Measurements from ENCODE around the gene SLC13A5. TPM values are rescaled to one million over a fixed set of nuclear protein-coding genes. Genes with fewer than 3 reads are reported as not detected.
"Not testable (repeated sequence)": the region's sequence is repeated elsewhere in the genome, so short reads cannot be mapped to it uniquely, and the experiment has no call there.

Gene SLC13A5
- total RNA-seq, 1 donor from 2014 or later = not detected

DNA sequence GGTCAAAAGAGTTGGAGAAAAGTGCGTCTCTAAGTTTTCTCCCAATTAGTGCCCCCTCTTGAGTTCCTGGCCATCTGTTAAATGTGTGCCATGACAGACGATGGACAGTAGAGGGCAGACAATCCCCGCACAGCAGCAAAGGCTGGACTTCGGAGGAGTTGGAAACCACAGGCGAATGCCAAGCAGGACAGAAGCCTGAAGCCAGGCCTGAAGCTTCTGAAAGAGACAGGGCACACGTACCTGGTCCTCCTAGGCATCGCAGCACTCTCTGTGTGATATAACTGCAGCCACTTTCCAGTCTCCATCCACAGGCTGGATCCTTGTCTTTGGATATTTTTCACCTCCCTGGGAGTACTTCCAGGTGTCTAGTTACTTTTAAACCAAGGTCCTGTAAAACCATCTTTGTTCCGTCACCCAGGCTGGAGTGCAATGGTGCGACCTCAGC lies 47.1 kb downstream of the SLC13A5 start:
- Histone ChIP-seq H3K9me3 (replicated peaks) (no peaks in the 10 kb centered on the region), H3K4me3 (no peak overlapping the region), H3K27me3 (ENCODE audit: low read depth) (peaks cover 52% of the 10 kb centered on the region), H3K27ac (replicated peaks) (no peak overlapping the region), H3K4me1 (peaks cover 7% of the 10 kb centered on the region), H3K36me3 (no peaks in the 10 kb centered on the region)
- DNase-seq = peak; percentile 60
- intact Hi-C loops (cut with micrococcal nuclease) = no loop called here
- TF ChIP-seq, protein P1, sequence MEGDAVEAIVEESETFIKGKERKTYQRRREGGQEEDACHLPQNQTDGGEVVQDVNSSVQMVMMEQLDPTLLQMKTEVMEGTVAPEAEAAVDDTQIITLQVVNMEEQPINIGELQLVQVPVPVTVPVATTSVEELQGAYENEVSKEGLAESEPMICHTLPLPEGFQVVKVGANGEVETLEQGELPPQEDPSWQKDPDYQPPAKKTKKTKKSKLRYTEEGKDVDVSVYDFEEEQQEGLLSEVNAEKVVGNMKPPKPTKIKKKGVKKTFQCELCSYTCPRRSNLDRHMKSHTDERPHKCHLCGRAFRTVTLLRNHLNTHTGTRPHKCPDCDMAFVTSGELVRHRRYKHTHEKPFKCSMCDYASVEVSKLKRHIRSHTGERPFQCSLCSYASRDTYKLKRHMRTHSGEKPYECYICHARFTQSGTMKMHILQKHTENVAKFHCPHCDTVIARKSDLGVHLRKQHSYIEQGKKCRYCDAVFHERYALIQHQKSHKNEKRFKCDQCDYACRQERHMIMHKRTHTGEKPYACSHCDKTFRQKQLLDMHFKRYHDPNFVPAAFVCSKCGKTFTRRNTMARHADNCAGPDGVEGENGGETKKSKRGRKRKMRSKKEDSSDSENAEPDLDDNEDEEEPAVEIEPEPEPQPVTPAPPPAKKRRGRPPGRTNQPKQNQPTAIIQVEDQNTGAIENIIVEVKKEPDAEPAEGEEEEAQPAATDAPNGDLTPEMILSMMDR (IDR thresholded peaks at IDR 0.05; ENCODE audit: borderline replicate concordance) = peak; percentile 95

- H3K9me3 ChIP-seq (replicated peaks); H3K4me3 ChIP-seq; intact Hi-C loops (cut with micrococcal nuclease); H3K36me3 ChIP-seq; H3K27ac ChIP-seq (replicated peaks); DNase-seq; H3K4me1 ChIP-seq: not testable (repeated sequence)
- H3K27me3 ChIP-seq (ENCODE audit: low read depth) = peaks cover 50% of the 10 kb centered on the region
These were observed 50.0 kb downstream of the SLC13A5 start for GRCh38 chr17:6663200-6663599.

- TF ChIP-seq, protein P1 (IDR thresholded peaks at IDR 0.05; ENCODE audit: borderline replicate concordance) = no peak
- no peaks in the 10 kb centered on the region for H3K36me3 ChIP-seq
- H3K4me1 ChIP-seq = peaks cover 7% of the 10 kb centered on the region
- intact Hi-C loops (cut with micrococcal nuclease) = no loop called here
- H3K27ac ChIP-seq (replicated peaks) = no peak overlapping the region
- no peak for DNase-seq
- peaks cover 57% of the 10 kb centered on the region for H3K27me3 ChIP-seq (ENCODE audit: low read depth)
- no peaks in the 10 kb centered on the region for H3K9me3 ChIP-seq (replicated peaks)
- no peak overlapping the region for H3K4me3 ChIP-seq
These were observed 51.7 kb downstream of the SLC13A5 start for GRCh38 chr17:6661464-6661848.

DNA sequence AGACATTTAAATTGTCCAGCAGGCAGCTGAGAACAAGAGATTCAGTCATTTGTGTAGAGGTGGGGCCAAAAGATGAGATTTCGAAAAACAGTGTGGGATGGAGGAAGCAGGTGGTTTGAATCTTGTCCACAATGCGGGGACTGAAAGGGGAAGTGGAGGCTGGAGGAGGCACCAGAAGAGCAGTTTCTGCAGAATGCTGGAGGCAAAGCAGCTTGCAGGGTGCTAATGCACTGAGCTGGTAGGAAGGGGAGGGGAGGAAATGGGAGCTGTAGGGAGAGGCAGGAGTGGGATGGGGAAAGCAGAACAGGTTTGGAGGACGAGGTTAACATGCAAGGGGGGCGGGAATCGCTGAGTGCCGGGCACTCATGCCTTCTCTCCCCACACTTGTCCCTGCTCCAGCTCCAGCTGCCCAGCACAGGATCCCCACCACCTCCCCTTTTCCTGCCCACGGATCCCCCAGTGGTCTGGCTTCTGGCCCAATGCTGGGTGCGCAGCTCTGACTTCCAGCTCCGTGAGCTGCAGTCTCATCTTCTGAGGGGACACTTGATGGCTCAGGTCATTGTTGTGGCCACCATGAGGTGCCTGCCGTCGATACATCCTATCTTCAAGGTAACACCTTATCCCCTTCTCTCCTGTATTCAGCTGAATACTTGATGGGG lies 52.2 kb downstream of the SLC13A5 start:
- peaks cover 3% of the 10 kb centered on the region for H3K4me1 ChIP-seq
- peaks cover 60% of the 10 kb centered on the region for H3K27me3 ChIP-seq (ENCODE audit: low read depth)
- H3K9me3 ChIP-seq (replicated peaks) = no peaks in the 10 kb centered on the region
- H3K36me3 ChIP-seq = no peaks in the 10 kb centered on the region
- intact Hi-C loops (cut with micrococcal nuclease) = no loop called here
- TF ChIP-seq, protein P1 (IDR thresholded peaks at IDR 0.05; ENCODE audit: borderline replicate concordance) = no peak
- no peak overlapping the region for H3K27ac ChIP-seq (replicated peaks)
- DNase-seq = no peak
- no peak overlapping the region for H3K4me3 ChIP-seq

DNA sequence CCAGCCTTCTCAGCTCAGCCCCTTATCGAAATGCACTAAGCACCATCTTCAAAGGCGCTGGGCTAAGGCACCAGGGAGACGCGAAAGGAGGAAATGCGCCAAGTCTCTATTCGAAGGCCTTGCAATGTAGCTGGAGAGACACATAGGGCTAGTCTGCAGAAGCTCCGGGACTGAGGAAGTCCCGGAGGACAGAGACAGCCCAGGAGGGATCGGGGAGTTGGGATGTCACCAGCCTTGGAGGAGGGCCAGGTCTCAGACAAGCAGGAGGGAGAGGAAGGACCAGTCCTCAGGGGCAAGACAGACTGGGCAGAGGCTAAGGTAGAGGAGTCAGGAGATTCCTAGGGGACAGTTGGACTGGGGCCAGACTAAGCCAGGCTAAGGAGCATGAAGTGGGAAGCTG lies 53.1 kb downstream of the SLC13A5 start:
- no peaks in the 10 kb centered on the region for H3K9me3 ChIP-seq (replicated peaks)
- TF ChIP-seq, protein P1 (IDR thresholded peaks at IDR 0.05; ENCODE audit: borderline replicate concordance) = no peak
- no peak overlapping the region for H3K27ac ChIP-seq (replicated peaks)
- H3K27me3 ChIP-seq (ENCODE audit: low read depth) = peaks cover 68% of the 10 kb centered on the region
- H3K4me3 ChIP-seq = no peak overlapping the region
- intact Hi-C loops (cut with micrococcal nuclease) = no loop called here
- H3K4me1 ChIP-seq = peaks cover 6% of the 10 kb centered on the region
- DNase-seq = no peak
- no peaks in the 10 kb centered on the region for H3K36me3 ChIP-seq

DNA sequence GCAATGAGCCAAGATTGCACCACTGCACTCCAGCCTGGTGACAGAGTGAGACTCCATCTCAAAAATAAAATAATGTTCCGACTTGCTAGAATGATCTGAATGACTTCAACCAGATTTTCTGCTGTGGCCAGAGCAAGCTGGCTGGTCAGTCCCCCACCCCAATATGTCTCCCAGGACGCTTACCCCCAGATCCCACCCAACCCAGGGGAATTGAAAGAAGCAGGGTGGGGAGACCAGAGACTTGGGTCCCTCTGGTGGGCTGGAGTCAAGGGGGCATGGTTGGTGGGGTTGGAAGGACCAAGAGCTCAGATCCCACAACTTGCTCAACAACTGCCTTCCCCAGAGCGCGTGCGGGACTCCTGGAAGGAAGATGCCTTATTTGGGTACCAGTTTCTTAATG lies 54.8 kb downstream of the SLC13A5 start:
- H3K9me3 ChIP-seq (replicated peaks); H3K36me3 ChIP-seq; H3K4me3 ChIP-seq; H3K27ac ChIP-seq (replicated peaks); DNase-seq; intact Hi-C loops (cut with micrococcal nuclease): not testable (repeated sequence)
- H3K4me1 ChIP-seq = peaks cover 14% of the 10 kb centered on the region
- peaks cover 85% of the 10 kb centered on the region for H3K27me3 ChIP-seq (ENCODE audit: low read depth)
